ENCODE data around the gene RNF144B.

DNA sequence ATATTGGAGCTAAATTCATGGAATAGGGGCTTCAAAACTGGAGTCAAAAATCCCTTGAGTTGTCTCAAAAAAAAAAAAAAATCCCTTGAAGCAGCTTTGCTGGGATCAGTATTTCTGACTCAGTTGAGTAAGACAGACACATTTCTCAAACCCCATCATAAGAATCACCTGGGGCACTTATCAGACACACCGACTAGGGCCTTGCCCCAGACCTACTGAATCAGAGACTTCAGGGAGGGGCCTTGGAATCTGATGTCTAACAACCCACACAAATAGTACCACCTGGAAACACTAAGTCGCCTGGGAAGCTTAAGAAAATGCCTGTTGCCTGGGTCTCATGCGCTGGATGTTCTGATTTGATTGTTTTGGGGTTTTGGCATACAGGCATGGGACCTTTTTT lies 44.9 kb upstream of the RNF144B start:
- no peak for TF ChIP-seq POLR2A (IDR thresholded peaks at IDR 0.05)
- TF ChIP-seq, protein P1, sequence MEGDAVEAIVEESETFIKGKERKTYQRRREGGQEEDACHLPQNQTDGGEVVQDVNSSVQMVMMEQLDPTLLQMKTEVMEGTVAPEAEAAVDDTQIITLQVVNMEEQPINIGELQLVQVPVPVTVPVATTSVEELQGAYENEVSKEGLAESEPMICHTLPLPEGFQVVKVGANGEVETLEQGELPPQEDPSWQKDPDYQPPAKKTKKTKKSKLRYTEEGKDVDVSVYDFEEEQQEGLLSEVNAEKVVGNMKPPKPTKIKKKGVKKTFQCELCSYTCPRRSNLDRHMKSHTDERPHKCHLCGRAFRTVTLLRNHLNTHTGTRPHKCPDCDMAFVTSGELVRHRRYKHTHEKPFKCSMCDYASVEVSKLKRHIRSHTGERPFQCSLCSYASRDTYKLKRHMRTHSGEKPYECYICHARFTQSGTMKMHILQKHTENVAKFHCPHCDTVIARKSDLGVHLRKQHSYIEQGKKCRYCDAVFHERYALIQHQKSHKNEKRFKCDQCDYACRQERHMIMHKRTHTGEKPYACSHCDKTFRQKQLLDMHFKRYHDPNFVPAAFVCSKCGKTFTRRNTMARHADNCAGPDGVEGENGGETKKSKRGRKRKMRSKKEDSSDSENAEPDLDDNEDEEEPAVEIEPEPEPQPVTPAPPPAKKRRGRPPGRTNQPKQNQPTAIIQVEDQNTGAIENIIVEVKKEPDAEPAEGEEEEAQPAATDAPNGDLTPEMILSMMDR (IDR thresholded peaks at IDR 0.05), result no peak
